ENCODE results near the gene OCIAD2.
"Not testable (repeated sequence)": the region's sequence is repeated elsewhere in the genome, so short reads cannot be mapped to it uniquely, and the experiment has no call there.

OCIAD2 gene

DNA sequence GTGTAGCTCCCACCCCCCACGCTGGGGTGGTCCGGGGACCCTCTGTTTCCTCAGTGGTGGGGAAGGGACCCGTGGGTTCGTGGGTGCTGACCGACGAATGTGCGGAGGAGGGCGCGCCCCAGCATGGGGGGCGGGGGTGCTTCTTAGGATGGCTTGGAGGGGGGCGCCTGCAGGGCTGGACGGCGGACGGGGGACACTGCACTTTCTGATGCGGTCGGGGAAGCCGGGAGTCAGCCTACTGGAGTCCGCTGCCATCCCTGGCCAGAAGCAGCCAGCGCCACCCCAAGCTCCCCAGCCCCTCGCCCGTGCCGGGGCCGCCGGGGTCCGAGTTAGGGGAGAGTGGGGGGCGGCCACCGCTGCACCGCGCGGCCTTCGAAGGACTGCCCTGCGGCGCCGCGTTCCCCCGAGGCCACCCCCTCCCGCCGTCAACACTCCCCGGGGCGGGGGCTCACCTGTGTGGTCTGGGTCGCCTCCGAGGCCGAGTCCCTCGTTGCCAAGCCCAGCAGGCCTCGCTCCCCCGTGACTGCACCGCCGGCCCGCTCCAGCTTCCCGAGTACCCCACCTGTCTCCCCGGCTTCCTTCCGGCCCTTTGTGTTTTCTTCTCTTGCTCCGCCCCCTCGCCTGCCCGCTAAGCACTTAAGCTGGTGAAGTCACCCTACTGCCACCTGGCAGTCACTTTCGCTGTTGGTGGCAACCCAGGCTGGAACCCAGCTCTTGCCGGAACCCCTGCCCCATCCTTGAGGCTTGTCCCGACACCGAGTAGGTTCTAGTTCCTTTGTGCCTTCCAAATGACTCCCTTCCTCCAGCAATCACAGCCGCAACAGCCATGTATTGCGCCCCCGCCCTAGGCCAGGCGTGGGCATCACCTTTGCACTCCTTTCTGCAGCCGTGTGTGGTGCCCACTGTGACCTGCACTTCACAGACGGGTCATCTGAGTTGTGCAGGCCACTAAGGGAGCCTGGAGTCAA, at the start of gene OCIAD2:
OCIAD2 (minus strand) TSS at position 569 of the 968 bp plus-strand sequence. CDS start 2,225 bp downstream, outside the sequence.
- peak; percentile 63 to 73 for DNase-seq (ENCODE audit: low read depth in 2 of 2)

GRCh38 chr4:48954314-48954713, 47.7 kb upstream of the OCIAD2 start:
- DNase-seq (ENCODE audit: low read depth in 2 of 2): no peak

- DNase-seq (ENCODE audit: low read depth in 2 of 2): no peak
These were observed 43.1 kb upstream of the OCIAD2 start for GRCh38 chr4:48949518-48950219.

DNA sequence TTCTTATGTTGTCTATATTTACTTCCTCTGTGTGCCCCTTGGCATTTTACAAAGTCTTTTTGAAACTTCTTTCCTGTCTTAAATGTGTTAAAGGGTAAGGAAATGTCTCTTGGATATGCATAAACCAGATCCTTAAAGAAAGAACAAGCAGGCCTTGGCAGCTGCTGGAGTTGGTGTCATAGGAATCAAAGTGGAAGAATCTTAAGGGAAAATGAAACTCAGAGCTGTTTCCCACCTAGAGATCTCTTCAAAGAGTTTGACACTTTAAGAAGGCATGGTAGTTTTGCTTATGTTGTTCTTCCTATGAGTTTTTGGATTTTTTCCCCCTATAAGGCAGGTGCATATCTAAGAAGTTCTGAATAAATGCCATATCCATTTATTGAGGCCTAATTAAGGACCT, 42.5 kb upstream of the OCIAD2 start:
- no peak for DNase-seq (ENCODE audit: low read depth in 2 of 2)

DNA sequence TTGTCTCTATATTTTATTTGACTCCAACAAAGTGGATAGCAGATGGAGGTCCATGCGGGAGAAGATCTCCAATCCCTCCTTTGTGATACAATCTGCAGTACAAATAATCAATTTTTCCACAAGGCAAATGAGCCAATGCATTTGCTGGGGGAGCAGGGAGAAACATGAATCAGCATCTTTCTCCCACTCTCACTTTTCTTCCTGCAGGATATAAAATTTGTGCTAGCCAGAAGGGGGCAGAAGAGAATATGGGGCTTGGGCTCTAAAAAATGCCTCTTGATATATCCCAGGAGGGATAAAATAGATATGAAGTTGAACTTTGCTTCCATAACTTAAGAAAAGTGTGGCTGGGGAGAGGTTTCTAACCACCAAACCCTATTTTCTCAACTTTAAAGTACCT, 41.2 kb upstream of the OCIAD2 start:
- no peak for DNase-seq (ENCODE audit: low read depth in 2 of 2)

GRCh38 chr4:48945981-48946380, 39.4 kb upstream of the OCIAD2 start:
- no peak for DNase-seq (ENCODE audit: low read depth in 2 of 2)

DNA sequence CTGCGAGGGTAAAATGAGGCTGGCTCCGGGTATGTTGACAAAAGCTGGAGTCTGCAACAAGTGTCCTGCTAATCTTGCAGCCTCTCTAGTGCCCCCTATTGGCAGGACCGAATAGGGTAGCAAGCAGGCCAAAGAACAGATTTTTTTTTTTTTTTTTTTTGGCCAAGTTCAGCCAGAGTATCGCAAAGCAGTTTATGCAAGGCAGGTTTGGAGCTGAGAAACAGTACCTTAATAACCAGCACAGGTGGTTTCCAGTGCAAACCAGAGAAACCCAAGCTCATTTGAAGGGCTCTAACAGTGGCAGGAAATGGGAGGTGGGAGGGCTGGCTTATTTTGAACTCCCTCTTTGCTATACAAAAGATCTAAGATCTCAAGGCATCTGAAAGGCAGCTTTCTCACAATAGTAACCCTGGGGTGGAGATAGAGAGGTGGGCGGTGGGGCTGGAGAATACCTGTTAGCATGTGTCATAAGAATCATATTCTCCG, 38.2 kb upstream of the OCIAD2 start:
- DNase-seq (ENCODE audit: low read depth in 2 of 2): peak; percentile 9 to 48

DNA sequence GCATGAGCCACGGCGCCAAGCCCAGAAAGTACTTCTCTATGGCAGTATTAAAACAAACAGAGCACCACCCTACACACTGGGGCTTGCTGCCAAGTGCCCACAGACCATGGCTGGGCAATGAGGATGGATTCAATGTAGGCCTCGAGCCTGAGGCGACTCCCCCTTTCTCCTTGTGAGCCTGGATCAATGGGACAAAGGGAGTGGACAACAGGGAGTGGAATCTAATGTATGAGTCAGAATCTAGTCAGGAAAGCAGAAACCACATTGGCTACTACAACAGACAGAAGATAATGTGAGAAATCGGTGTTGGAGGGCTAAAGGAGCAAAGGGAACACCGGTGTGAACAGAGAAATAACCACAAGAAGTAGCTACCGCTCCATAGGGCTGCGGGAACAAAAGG, 37.7 kb upstream of the OCIAD2 start:
- no peak for DNase-seq (ENCODE audit: low read depth in 2 of 2)

- DNase-seq (ENCODE audit: low read depth in 2 of 2): no peak
These were observed 36.8 kb upstream of the OCIAD2 start for GRCh38 chr4:48943387-48943786.

- no peak for DNase-seq (ENCODE audit: low read depth in 2 of 2)
These were observed 33.2 kb upstream of the OCIAD2 start for GRCh38 chr4:48939785-48940184.

GRCh38 chr4:48938831-48939230, 32.3 kb upstream of the OCIAD2 start:
- DNase-seq (ENCODE audit: low read depth in 2 of 2): no peak

- DNase-seq (ENCODE audit: low read depth in 2 of 2): no peak
These were observed 30.5 kb upstream of the OCIAD2 start for GRCh38 chr4:48937033-48937432.

DNA sequence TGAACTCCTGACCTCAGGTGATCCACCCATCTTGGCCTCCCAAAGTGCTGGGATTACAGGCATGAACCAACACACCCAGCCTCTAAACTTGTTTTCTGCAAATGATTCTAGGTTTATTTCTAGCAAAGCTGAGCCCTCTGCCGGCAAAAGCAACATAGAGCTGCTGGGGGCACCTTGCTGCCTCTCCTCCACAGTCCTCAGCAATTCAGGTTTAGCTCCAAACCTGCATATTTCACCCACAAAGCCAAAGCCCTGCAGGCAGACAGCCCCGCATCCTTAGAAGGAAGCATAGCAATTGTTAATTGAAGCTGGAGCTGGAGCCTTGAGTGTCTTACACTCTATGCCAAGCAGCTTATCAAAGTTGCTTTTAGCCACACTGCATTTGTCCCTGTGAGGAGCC, 24.9 kb upstream of the OCIAD2 start:
- DNase-seq (ENCODE audit: low read depth in 2 of 2): no peak

DNA sequence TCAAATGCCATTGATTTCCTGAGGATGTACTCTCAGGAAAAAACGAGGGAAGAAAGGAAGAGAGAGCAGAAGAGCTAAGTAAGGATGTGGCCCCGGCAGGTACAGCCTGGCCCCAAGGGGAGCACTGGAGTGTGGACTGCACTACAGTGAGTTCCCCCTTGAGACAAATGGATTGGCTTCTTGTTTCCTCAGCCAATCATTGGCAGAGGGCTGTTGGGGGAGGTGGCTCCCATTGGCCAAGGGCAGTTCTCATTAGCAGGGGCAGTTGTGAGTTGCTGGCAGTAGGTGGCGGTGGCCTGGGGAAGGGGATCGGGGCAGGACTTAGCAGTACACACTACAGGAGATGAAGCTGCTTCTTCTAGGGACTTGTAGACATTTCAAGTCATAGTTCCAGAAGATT, 24.1 kb upstream of the OCIAD2 start:
- no peak for DNase-seq (ENCODE audit: low read depth in 2 of 2)

GRCh38 chr4:48924416-48924815, 17.8 kb upstream of the OCIAD2 start:
- DNase-seq (ENCODE audit: low read depth in 2 of 2): no peak

- DNase-seq (ENCODE audit: low read depth in 2 of 2): not testable (repeated sequence)
These were observed 16.5 kb upstream of the OCIAD2 start for GRCh38 chr4:48923065-48923464.

DNA sequence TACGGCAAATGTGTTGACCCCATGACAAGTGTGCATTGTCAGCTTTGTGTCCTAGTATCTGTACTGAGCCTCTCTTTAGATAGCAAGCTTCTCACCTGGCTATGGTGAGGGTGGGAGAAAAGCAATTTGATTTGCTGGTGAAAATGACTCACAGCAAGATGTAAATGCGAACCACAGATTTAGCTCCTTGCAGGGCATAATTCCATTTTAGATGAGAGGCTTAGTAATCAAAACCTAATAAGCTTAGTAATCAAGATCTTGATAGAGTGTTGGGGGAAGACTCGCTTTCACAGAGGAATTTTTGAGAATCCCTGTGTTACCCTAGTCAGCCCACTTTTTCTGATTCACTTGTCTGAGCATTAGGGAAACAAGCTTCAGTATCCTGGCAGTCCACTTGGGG, 7.7 kb upstream of the OCIAD2 start:
- no peak for DNase-seq (ENCODE audit: low read depth in 2 of 2)

DNA sequence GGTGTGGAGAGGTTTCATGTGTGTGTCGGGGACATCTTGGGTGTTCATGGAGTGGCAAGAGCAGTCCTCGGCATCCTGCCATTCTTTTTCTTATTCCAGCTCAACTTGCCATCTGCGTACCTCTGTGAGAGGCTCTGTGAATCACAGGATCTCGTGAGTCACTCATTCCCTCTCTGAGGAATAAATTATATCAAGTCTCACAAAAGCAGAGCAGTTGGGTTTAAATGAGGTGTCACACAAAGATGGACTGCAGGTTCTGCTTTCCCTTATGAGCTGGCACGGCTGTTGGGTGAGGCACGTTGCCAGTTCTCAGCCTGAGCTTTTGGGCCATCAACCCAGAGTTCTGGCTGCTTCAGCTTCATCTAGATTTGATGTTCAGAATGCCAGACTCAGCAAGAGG, 6.8 kb upstream of the OCIAD2 start:
- no peak for DNase-seq (ENCODE audit: low read depth in 2 of 2)

DNA sequence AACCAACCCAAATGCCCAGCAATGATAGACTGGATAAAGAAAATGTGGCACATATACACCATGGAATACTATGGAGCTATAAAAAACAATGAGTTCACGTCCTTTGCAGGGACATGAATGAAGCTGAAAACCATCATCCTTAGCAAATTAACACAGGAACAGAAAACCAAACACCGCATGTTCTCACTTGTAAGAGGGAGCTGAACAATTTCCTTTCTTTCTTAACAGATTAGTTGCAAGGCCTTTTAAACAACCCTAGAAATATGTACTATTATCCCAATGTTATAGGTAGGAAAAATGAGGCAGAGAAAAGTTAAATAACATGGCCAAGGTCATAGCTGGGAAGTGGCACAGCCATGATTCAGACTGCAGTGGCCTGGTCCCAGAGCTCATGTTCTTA, 5.8 kb upstream of the OCIAD2 start:
- DNase-seq (ENCODE audit: low read depth in 2 of 2): no peak

GRCh38 chr4:48910511-48910910, 3.9 kb upstream of the OCIAD2 start:
- DNase-seq (ENCODE audit: low read depth in 2 of 2): no peak

DNA sequence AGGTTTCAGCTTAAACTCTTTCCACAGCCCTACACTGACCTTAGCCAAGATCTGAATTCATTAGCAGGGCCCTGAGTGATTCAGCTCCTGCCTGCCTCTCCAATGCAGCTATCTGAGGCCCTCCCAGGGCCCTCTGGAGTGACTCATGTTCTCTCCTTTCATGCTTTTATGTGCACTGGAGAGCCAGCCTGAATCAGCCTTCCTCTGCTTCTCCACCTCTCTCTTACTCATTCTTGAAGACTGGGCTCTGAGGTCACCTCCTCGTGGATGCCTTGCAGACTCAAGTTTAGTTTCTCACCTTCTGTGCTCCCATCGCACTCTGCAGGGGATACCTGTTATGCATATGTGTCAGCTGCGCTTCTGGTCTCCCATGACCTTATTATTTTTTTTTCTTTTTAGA, 3.1 kb upstream of the OCIAD2 start:
- peak; percentile 47 to 56 for DNase-seq (ENCODE audit: low read depth in 2 of 2)

DNA sequence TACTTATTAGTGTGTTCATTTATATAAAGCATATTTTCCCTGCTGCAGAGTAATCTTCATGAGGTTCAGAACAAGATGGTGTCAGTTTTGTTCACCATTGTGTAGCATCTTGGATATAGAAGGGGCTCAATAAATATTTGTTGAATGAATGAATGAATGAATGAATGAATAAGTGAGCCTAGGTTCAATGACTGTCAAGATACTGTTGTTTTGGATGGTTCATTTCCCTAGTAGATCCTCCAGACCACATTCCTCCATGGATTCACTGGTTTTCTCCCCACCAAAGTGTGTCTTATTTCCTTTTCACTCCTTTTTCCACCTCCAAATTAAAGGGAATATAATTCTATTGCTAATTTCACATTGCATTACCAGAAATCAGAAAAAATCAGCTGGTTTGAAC, 2.1 kb upstream of the OCIAD2 start:
- no peak for DNase-seq (ENCODE audit: low read depth in 2 of 2)

Measured in stimulated activated CD4-positive, alpha-beta T cell treated with anti-CD3 and anti-CD28 coated beads, Interleukin-12 subunit alpha, Interleukin-12 subunit beta, amount 100 ng/mL, for 24 hours (primary cell).